Measurements from ENCODE around the gene ANKRD13D.

DNA sequence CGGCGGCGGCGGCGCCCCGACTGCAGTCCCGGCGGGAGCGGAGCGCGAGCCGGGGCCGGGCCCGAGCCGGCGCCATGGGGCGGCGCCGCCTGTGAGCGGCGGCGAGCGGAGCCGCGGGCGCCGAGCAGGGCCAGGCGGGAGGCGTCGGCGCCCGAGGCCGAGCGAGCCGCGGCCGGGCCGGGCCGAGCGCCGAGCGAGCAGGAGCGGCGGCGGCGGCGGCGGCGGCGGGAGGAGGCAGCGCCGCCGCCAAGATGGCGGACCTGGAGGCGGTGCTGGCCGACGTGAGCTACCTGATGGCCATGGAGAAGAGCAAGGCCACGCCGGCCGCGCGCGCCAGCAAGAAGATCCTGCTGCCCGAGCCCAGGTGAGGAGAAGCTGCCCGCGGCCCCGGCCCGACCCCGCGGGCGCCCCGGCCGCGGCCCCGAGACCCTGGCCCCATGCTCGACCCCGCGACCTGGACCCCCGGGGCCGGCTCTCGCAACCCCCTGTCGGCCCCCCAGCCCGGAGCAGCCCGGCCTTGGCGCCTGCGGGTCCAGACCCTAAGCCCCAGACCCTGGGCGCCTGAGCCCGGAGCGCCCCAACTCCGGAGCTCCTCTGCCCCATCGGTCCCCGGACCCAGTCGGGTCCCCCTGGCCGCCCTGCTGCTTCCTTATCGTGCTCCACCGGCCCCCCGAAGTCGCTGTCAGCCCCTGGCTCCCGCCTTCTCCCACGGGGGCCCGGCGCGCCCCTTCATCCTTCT lies 22.5 kb upstream of the ANKRD13D start, which contains the start of gene GRK2:
- TF ChIP-seq, protein P1, sequence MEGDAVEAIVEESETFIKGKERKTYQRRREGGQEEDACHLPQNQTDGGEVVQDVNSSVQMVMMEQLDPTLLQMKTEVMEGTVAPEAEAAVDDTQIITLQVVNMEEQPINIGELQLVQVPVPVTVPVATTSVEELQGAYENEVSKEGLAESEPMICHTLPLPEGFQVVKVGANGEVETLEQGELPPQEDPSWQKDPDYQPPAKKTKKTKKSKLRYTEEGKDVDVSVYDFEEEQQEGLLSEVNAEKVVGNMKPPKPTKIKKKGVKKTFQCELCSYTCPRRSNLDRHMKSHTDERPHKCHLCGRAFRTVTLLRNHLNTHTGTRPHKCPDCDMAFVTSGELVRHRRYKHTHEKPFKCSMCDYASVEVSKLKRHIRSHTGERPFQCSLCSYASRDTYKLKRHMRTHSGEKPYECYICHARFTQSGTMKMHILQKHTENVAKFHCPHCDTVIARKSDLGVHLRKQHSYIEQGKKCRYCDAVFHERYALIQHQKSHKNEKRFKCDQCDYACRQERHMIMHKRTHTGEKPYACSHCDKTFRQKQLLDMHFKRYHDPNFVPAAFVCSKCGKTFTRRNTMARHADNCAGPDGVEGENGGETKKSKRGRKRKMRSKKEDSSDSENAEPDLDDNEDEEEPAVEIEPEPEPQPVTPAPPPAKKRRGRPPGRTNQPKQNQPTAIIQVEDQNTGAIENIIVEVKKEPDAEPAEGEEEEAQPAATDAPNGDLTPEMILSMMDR (IDR thresholded peaks at IDR 0.05), result no peak
- TF ChIP-seq POLR2A (IDR thresholded peaks at IDR 0.05), result no peak
